Colon (tissue), 2 donors: ENCODE data around the gene TJP1.
"Not testable (repeated sequence)": the region's sequence is repeated elsewhere in the genome, so short reads cannot be mapped to it uniquely, and the experiment has no call there.

ENCODE experiments used
- FAIRE-seq: peaks from 2 replicates; lab custom pipeline; 2012; peaks lifted over from hg19 to GRCh38; lab: Jason Lieb, UNC
- donor health status: control.
- donor health status: control.

The TJP1 gene

DNA sequence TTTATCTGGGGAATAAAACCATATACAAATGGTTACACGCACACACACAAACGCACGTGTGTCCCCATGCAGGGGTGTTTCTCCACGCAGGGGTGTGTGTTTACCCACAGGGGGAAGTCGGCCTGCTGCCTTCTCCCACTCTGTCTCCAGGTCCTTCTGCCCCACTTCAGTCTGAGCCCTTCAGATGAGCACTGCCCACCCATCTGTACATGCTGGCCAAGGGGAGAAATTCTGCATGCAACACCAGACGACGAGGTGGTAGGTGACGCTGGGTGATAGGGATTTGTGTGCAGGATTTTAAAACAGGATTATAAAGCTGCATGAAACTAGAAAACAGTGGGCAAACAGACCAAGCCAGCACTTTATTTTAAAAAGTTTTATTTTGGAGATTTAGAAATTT, 122.5 kb downstream of the TJP1 start:
- FAIRE-seq, result no peak

DNA sequence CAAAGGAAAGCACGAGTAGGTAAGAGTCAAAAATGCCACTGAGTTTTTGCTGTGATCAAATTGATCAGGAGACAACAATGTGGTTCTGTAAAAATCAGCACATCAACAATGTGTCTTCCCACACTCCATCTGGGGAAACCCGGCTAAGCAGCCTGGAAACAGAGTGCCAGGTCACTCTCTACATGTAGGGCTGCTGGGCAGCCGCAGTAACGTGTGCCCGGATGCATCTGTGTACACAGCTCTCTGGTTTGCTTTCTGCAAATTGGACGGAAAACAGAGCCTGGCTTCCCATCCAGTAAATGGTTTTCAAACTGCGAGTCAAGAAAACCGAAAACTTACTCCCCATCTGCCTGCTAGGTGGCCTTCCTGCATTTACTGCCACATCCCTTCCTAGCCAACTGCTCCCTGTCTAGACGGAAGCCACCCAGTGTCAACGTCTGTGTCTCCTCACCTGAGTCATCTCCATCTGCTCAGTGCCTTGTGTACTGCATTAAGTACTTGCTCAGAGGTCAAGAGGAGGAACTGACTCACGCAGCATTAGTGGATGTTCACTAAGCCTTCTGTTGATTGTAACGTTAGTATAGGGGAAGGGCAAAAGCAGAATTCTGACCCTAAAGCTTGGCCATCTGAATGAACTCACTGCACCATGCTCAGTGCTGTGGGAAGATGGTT, 124.1 kb downstream of the TJP1 start:
- no peak for FAIRE-seq

DNA sequence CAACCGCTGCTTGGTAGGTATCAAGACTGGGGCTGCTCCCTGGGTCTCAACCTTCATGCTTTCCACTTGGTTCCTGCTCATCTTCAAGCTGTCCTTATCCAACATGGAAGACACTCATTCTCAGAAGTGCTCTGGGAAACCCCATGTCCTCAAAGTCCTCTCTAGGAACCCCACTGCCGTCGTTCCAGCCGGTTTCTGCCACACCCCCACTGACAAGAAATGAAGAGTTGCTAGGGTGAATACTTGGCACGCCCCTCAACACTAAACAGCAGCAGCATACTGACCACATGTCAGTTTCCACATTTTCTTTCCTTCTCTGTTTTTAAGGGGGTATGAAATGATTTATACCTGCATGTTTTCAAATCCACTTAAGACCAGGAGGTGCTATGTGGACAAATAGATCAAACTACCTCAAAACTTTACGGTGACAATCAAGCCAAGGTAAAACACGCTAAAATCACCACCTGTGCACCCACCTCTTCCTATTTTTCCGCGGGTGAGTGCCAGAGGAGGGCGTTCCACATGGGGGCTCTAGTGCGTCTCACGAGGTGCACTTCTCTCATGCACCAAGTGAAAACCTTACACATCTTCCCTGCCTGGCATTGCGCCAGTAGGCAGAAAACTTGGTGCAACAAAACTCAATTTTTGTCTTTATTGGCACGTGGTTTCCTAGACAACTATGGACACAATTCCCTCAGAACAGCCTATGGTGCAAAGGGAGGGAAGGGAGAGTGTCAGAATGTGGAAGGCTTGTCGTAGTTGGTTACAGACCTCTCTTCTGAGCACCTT, 125.1 kb downstream of the TJP1 start:
- FAIRE-seq, result no peak

DNA sequence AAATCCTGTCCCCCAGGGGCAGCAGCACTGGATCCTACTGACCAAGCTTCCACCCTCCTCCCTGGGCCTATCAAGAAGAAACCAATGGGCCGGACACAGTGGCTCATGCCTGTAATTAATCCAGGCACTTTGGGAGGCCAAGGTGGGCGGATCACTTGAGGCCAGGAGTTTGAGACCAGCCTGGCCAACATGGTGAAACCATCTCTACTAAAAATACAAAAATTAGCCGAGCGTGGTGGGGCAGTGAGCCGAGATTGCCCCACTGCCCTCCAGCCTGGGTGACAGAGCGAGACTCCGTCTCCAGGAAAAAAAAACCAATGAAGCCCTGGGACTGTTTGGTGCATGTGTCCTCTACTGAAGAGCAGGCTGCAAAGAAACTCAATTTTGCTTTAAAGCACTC, 125.8 kb downstream of the TJP1 start:
- FAIRE-seq, result not testable (repeated sequence)

DNA sequence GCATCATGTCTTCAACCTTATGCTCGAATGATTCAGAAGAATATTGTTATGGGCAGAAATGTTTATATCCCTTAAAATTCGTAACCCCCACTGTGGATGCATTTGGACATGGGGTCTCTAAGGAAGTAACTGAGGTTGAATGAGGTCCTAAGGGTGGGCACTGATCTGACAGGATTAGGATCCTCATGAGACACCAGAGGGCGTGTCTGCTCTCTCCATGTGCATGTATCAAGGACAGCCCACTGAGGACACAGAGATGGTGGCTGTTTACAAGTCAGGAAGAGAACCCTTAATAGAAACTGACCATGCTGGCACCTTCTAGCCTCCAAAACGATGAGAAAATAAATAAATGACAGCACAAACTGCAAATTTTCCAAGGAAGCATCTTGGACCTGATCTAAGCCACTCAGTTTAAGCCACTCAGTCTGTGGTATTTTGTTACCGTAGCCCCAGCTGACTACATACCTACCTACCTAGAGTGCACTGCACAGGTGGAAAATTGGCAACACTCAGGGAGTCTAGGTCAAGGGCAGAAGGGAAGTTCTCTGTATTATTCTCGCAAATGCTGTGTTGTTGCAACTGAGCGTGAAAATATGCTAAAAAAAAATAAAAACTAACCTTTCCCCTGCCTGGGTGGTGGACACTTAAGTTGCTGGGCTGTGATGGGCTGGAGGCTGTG, 126.6 kb downstream of the TJP1 start:
- no peak for FAIRE-seq

DNA sequence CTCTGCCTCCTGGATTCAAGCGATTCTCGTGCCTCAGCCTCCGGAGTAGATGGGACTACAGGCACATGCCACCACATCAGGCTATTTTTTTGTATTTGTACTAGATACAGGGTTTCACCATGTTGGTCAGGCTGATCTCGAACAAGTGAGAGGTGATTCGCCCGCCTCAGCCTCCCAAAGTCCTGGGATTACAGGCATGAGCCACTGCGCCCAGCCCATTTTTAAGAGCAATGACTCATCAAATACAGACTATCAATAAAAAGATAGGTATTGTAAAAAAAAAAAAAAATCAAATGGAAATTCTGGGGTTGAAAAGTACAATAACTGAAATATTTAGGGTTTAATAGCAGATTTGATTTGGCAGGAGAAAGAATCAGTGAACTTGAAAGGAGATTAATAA, 129.0 kb downstream of the TJP1 start:
- no peak for FAIRE-seq

DNA sequence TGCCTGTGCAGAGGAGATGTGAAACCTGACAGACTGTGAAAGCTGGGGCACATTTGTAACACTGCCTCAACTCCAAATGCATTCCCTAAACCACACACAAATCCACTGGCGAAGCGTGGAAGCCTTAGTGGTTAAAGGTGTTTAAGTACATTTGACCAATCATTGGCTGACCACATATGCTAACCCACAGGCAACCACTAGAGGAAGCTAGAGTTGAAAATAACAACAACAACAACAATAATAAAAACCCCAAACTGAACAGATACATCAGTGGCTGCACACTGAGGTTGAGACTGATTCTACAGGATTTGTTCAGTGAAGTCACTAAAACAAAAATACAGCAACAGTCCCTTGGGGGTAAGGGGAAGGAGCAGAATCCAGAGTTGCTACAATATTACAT, 129.7 kb downstream of the TJP1 start:
- FAIRE-seq, result no peak

DNA sequence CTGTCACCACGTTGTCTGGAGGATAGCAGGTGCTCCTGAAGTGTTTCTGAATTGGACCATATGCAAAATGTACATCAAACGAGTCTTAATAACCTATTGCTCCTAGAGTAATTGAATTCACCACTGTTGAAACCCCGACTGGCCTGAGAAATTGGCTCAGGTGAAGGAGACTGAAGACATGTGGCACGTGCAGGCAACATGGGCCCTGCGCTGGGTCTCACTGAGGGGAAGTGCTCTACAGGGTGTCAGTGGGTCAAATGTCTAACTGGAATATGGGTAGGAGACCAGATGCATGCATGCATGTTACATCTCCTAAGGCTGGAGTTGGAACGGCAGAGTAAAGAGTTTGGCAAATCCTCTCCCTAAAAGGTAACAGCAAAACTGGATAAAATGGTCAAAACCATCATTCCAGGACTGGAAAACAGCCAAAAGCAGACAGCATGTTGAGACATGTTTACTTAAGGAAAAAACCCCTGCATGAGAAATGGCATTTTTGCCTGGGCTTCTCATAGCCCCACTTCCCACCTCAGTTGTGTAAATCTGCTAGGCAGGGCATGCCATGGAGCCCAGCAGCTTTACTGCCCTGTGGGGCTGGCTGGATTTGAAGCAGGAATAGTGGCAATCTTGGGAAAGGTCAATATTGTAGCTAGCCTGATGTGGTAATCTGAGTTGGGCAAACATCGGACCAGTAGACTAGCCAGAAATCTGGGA, 131.3 kb downstream of the TJP1 start:
- FAIRE-seq, result no peak

DNA sequence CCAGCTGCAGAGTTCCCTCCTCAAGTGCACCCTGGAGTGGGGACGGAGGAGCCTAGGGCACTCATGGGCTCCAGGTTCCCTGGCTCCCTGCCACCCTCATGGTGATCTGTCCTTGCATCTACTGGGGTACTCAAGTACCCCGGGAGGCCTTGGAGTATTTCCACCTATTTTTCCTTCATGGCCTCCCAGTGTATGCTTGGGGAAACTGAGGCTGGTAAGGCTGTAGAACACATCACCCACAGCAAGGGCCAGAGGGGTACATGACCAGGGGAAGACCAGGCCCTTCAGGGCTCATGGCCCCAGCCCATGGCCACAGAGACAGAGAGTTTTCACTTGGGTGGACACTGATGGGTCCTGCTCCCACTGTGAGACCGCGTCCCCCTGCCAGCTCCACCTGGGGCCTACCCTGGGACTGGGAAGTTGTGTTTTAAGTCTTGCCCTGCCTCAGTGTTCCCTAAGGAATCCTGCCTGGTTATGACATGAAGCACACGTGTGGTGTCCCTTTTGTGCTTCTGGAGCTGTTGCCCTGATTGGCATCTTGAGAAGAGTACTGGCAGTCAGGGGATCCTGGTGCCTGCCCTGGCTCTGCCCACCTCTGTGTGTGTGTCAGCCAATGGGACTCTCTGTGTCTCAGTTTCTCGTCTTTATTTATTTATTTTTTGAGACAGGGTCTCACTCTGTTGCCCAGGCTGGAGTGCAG, 132.8 kb downstream of the TJP1 start:
- FAIRE-seq, result no peak

DNA sequence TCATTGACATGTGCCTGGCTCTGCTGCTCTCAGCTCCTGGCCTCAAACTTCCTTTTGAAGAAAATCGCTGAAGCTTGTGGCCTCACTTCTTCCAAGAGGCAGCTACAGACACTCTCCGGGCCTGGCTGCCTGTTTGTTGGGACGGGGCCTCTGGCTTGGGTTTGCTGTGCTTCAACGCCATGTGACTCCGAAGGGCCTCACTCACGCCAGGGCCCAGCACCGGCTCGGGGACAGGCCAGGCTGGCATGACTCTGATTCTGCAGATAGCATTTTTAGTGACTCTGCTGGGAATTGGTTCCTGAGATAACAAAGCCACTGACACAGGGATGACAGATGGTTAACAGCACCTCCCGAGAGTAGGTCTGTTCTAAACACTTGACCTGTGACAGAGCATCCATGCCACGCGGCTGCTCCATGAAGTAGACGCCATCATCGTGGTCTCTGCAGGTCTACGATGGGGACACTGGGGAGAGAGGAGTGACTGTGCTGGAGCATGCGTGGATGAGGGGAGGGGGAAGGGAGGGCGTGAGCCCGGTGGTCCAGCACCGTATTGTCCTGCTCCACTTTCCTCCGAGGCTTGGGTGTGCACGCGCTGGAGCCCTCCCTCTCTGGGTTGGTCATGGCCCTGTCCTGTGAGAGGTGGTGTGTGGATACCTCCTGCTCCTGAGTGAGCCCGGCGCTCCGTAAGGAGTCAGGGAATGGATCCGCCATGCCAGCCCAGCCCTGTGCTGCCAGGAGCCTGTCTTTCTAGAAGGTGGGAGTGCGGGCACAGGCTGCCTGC, 133.6 kb downstream of the TJP1 start:
- FAIRE-seq, result no peak

DNA sequence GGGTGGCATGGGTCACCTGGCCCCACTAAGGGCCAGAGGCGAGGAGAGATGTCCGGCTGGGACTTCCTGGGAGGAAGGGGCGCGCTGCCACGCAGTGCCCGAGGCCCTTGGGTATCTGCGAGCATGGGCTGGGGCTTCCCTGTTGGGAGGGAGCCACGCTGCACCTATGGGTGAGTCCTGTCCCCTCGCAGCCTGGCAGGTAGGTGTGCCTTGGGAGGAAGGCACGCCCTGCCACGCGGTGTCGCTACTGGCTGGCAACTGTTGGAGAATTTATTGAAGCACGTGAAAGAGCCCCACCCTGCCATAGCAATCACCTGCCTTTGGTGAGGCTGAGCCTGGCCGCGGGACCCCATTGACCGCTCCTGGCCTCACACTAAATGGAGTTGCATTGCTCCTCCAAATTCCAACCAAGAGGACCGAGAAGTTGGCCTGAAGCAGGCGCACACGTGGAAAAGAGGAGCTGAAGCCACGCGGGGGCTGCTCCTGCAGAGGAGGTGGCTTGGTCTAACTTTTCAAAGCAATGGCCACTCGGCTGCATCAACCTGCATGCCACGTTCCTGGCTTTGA, 134.2 kb downstream of the TJP1 start:
- FAIRE-seq, result no peak

DNA sequence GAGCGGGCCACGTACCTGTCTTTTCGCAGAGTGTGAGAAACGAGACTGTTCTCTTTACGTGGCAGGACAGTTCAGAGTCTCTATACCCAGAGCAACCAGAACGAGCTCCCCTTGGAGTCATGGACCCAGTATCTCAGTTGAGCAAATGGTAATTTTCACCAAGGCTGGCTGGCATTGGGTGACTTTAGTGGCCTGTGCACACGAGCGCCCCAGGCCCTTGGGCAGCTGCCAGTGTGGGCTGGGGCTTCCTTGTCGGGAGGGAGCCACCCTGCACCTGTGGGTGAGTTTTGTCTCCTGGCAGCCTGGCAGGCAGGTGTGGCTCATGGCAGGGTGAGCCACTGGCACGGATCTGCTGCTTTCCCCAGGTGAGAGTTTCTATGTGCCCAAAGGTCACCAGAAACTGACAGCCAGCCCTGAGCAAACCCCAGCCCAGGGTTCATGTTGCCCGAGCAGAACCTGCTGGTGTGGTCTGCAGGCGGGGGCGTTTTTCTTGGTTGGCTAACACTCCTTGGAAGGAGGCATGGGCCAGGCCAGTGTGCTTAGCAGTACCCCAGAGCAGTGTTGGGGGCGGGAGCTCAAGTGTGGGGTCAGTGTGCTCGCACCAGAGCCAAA, 135.0 kb downstream of the TJP1 start:
- FAIRE-seq, result no peak

DNA sequence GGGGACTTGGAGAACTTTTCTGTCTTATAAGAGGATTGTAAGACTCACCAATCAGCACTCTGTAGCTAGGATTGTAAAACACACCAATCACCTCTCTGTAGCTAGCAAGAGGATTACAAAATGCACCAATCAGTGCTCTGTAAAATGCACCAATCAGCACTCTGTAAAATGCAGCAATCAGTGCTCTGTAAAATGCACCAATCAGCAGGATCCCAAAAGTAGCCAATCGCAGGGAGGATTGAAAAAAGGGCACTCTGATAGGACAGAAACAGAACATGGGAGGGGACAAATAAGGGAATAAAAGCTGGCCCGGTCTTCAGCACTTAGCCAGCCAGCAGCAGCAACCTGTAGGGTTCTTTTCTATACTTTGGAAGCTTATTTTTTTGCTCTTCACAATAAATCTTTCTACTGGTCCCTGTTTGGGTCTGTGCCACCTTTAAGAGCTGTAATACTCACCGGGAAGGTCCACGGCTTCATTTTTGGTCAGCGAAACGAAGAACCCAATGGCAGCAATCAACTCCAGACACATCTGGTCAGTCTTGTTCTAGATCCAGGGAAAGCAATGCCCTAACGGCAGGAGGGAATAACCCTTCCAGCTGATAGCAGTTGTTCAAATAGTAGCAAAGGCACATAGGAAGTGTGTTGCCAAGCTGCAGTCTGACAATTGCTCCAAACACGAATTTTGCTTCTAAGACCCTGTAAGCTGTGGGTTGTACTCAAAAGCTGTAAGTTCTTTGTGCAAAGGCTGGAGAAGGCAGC, 135.6 kb downstream of the TJP1 start:
- FAIRE-seq, result no peak

DNA sequence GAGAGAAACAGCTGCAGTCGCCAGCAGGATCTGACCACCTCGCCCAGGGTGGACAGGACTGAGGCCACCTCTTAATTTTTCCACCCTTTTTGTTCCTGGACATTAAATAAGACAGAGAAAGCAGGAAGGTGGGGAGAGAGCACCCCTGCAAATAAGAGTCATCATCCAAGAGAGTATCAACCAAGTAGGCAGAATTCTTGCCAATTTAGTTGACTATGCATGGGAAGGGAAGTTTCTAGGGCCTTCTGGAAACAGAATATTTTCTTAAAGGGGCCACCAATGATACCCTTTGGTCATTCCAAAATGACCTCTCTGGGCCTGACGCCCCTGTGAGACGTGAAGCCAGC, 136.2 kb downstream of the TJP1 start:
- FAIRE-seq, result no peak

DNA sequence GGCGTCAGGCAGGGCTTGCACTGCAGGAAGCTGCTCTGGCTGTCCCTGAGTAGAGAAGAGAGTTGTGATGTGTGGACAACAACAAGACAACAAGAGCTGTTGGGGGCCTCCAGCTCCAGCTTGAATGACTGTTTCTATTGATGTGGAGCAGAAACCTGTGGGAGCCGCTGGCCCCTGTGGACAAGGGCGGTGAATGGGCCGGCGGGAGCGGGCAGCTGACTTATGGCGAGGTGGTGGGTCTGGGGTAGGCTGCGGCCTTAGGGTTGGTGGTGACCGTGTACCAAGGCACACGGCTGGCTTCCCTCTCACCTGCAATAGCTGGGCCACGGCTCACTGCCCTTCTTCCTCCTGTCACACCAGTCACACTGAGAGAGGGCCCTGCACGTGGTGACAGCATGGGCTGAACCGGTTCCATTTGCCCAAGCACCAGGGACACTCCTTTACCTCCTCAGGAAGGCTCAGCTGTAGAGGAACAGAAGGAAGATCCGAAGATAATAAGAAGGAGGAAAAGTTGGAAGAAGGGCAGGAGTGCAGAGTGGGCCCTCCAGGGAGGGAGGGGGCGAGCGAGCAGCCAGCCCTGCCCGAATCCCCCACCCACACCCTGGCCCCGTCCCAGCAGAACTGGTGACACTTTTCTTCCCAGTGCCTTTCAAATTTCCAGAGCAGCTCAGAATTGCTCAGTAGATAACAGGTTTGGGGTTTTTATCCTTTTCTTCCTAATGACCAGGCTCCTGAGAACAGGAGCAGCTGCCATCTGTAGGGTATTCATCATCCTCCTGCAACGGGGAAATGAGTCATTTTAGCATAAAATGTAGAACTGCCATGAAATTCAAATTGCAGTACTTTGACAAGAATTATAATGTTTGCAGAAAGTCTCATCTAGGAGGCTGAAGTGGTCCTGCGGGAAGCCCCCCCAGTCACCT, 136.9 kb downstream of the TJP1 start:
- no peak for FAIRE-seq

DNA sequence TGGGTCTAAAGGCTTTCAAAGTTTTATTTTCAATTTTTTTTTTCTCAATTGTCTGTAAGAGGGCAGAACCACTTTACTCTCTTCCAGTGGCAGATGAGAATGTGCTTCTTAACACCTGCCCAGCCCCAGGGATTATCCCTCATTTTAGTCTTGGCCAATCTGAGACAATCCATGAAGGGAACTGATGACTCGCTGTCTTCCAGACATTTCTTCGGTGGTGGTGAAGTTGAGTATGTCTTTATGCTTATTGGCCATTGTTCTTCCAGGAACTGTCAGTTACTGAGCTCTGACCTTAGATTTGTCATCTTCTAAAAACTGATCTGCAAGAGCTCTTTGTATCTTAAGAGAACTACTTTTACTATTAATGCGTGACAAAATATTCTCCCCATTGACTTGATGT, 139.5 kb downstream of the TJP1 start:
- no peak for FAIRE-seq

DNA sequence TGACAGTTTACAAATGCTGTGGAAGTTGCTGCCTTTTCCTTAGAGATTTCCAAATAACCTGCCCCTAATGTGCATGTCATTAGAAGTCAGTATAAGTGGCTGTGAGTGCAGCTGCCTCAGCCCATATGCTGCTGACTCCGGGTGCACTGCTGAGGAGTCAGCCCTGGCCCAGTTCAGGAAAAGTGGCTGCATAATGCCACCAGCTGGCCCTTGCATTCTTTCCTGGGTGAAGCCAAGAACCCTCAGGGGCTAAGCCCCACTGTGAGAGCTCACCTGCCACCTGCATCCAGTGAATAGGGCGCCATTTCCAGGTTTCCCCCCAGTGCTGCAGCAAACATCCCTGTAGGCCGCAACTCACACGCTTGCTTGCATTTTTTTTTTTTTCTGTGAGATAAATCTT, 139.9 kb downstream of the TJP1 start:
- no peak for FAIRE-seq

DNA sequence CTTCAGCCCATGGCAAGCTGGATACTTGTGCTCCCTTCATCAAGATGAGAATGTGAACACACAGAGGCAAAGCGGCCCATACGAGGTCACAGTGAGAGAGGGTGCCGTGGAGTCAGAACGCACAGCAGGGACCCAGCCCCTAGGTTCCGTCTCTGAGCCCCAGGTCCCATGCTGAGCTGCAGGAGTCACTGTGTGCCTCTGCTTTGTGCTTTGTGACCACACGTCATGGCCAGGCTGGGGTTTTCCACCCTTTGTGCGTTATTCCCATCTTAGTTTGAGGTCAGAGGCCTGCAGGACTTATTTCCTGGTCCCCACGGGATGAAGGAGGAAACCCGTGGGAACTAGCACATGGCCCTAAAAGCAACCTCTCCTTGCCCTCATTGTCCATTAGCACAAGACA, 140.3 kb downstream of the TJP1 start:
- no peak for FAIRE-seq
